Stimulated activated CD8-positive, alpha-beta memory T cell treated with anti-CD3 and anti-CD28 coated beads, Interleukin-4, amount 100 ng/mL, for 4 hours (primary cell): ENCODE measurements around the gene MOCS1.

Source experiments
- DNase-seq, 2 donors: peaks; one replicate each; pipeline ENCODE4 v3.0.0-alpha.2; 2020; ENCODE audit warnings: low read depth in 2 of 2, low spot score in 1 of 2

Gene MOCS1

GRCh38 chr6:39950125-39950720 is 16.0 kb upstream of the MOCS1 start:
- DNase-seq, result no peak

- no peak for DNase-seq
These were observed 14.0 kb upstream of the MOCS1 start for GRCh38 chr6:39948199-39948791.

- DNase-seq, result no peak
These were observed 13.4 kb upstream of the MOCS1 start for GRCh38 chr6:39947611-39948068.

GRCh38 chr6:39945626-39946025 is 11.4 kb upstream of the MOCS1 start:
- DNase-seq, result no peak

- no peak for DNase-seq
These were observed 8.8 kb upstream of the MOCS1 start for GRCh38 chr6:39942903-39943580.

- DNase-seq, result no peak
These were observed 7.6 kb upstream of the MOCS1 start for GRCh38 chr6:39941820-39942219.

- DNase-seq, result no peak
These were observed 6.9 kb upstream of the MOCS1 start for GRCh38 chr6:39941138-39941537.

- no peak for DNase-seq
These were observed 4.8 kb upstream of the MOCS1 start for GRCh38 chr6:39938773-39939654.

- no peak for DNase-seq
These were observed 3.5 kb upstream of the MOCS1 start for GRCh38 chr6:39937686-39938333.

- no peak for DNase-seq
These were observed 2.6 kb upstream of the MOCS1 start for GRCh38 chr6:39936857-39937256.

- DNase-seq, result no peak
These were observed 979 bp upstream of the MOCS1 start for GRCh38 chr6:39935241-39935640.

- no peak for DNase-seq
These were observed 562 bp downstream of the MOCS1 start for GRCh38 chr6:39933669-39934130.

GRCh38 chr6:39932386-39932910 is 1.8 kb downstream of the MOCS1 start:
- no peak for DNase-seq

- DNase-seq, result no peak
These were observed 2.7 kb downstream of the MOCS1 start for GRCh38 chr6:39931607-39932006.

- no peak for DNase-seq
These were observed 3.7 kb downstream of the MOCS1 start for GRCh38 chr6:39930540-39930939.

GRCh38 chr6:39929733-39930461 is 4.4 kb downstream of the MOCS1 start:
- DNase-seq, result no peak

- no peak for DNase-seq
These were observed 5.1 kb downstream of the MOCS1 start for GRCh38 chr6:39929039-39929732.

GRCh38 chr6:39927159-39927558 is 7.1 kb downstream of the MOCS1 start:
- no peak for DNase-seq

GRCh38 chr6:39926668-39927067 is 7.6 kb downstream of the MOCS1 start:
- no peak for DNase-seq

GRCh38 chr6:39925931-39926290 is 8.4 kb downstream of the MOCS1 start:
- no peak for DNase-seq
